Hepatocyte (in vitro differentiated cells): ENCODE measurements around the gene CTNND2.

Source experiments
- CTCF ChIP-seq: fragments of 200-600 bp; sonication (generic); IDR thresholded peaks from 2 replicates; pipeline ENCODE4 v1.5.1; 2016; ENCODE audit warnings: antibody characterized with exemption, mild to moderate bottlenecking; ENCODE audit not compliant: poor library complexity
- EZH2 ChIP-seq: fragments of 200-600 bp; sonication (generic); IDR thresholded peaks from 2 replicates; pipeline ENCODE4 v1.6.1; 2016; ENCODE audit warnings: antibody characterized with exemption, mild to moderate bottlenecking, borderline replicate concordance
- EZH2phosphoT487 ChIP-seq: fragments of 200-600 bp; sonication (generic); IDR thresholded peaks from one replicate; pipeline ENCODE4 v1.6.1; 2018; ENCODE audit warnings: antibody characterized with exemption, mild to moderate bottlenecking, low read depth, moderate library complexity; ENCODE audit not compliant: unreplicated experiment, severe bottlenecking

GRCh38 chr5:11150976-11151375 is 753.3 kb downstream of the CTNND2 start:
- TF ChIP-seq CTCF (no peak), EZH2 (no peak), EZH2phosphoT487 (no peak)
